ENCODE results near the gene IDH3B. TPM values are rescaled to one million over a fixed set of nuclear protein-coding genes. Genes with fewer than 3 reads are reported as not detected.

The IDH3B gene
- total and polyA plus RNA-seq, 2 donors (not counting 3 experiments of a cell fraction or from before 2014, with no cell fraction given) = 86.9 to 177 TPM

GRCh38 chr20:2697768-2698167 lies 33.8 kb upstream of the IDH3B start:
- dilution Hi-C loops (cut with MboI; ENCODE audit: extremely low pct_ligation_motif_present, low sequenced_read_pairs) (no loop called here), intact Hi-C loops (cut with micrococcal nuclease) (no loop called here)
- Histone ChIP-seq H3K27ac (ENCODE audit: insufficient read depth, low read depth, low read length) (no peak overlapping the region), H3K4me1 (ENCODE audit: control insufficient read depth, extremely low read depth, insufficient read depth, low read length) (no peaks in the 10 kb centered on the region), H3K4me2 (ENCODE audit: insufficient read depth, low read length) (no peak overlapping the region), H4K20me1 (replicated peaks; ENCODE audit: control insufficient read depth, extremely low read depth, insufficient read depth, low read length) (peaks cover 2% of the 10 kb centered on the region), H3K36me3 (ENCODE audit: control insufficient read depth in 2 of 2, extremely low read depth in 1 of 2, insufficient read depth in 2 of 2, low read length in 2 of 2) (no peaks in the 10 kb centered on the region), H3K27me3 (ENCODE audit: control insufficient read depth in 2 of 2, insufficient read depth in 2 of 2, low read length in 2 of 2) (peaks cover 34 to 47% of the 10 kb centered on the region in 2 experiments), H3K9me3 (replicated peaks; ENCODE audit: control insufficient read depth, insufficient read depth, low read length) (no peaks in the 10 kb centered on the region), H3K9me1 (replicated peaks; ENCODE audit: control insufficient read depth, extremely low read depth, insufficient read depth, low read length) (no peaks in the 10 kb centered on the region), H3K9ac (replicated peaks; ENCODE audit: extremely low read depth, insufficient read depth, low read length) (no peak overlapping the region), H3K4me3 (replicated peaks in 1 of 3; ENCODE audit: insufficient read depth in 1 of 3, low read depth in 1 of 3, low read length in 3 of 3) (no peak overlapping the region), H2AFZ (ENCODE audit: low read depth, low read length) (no peak overlapping the region), H3K79me2 (ENCODE audit: control insufficient read depth, insufficient read depth, low read length) (no peaks in the 10 kb centered on the region)
- no TSS peak for BruUV-seq (replicated peaks)
- POLR2A ChIA-PET = no interaction called here
- TF ChIP-seq FOS (IDR thresholded peaks at IDR 0.05; ENCODE audit: borderline replicate concordance, insufficient read depth, low read length) (no peak), MYC (IDR thresholded peaks at IDR 0.05; ENCODE audit: low read depth, low read length) (no peak), POLR2A (IDR thresholded peaks at IDR 0.05; ENCODE audit: low read depth, low read length) (no peak), CTCF (IDR thresholded peaks at IDR 0.05; ENCODE audit: extremely low read depth in 1 of 2, insufficient read depth in 1 of 2, low read depth in 1 of 2, low read length in 2 of 2) (no peak), GATA2 (IDR thresholded peaks at IDR 0.05; ENCODE audit: insufficient read depth, insufficient read length, low read depth, low read length) (no peak), EZH2 (IDR thresholded peaks at IDR 0.05; ENCODE audit: borderline replicate concordance, low read depth, low read length, severe bottlenecking) (no peak), POLR2AphosphoS5 (IDR thresholded peaks at IDR 0.05; ENCODE audit: insufficient read depth, low read depth, low read length) (no peak), MAX (IDR thresholded peaks at IDR 0.05; ENCODE audit: insufficient read depth, insufficient read length) (no peak)
- FAIRE-seq (no peak), DNase-seq (ENCODE audit: low read depth, low spot score) (no peak)
- CTCF ChIA-PET = no interaction called here
